Hematopoietic multipotent progenitor cell treated with erythropoietin and hydrocortisone succinate and interleukin-3 and kit ligand, for 4 days (in vitro differentiated cells): ENCODE results near the gene ASTN1.

Experiments
- DNase-seq: peaks from one replicate; pipeline ENCODE4 v3.0.0-alpha.2; 2015

Gene ASTN1

DNA sequence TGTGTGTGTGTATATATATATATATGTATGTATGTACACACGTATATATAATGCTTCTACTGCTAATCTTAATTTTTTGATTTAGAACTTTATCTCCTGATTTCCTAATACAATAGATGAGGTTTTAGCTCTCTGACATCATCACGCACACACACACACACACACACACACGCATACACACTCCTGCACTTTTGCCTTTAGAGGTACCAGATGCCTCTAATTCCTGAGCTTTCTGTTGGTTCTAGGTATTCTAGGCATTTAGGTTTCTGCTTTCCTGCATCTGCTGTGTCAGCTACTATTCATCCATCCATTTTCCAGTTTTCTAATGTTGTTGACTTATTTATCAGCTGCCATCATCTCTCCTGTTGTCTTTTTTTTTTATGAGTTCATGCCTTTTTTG is 348.3 kb downstream of the ASTN1 start:
- DNase-seq: no peak

DNA sequence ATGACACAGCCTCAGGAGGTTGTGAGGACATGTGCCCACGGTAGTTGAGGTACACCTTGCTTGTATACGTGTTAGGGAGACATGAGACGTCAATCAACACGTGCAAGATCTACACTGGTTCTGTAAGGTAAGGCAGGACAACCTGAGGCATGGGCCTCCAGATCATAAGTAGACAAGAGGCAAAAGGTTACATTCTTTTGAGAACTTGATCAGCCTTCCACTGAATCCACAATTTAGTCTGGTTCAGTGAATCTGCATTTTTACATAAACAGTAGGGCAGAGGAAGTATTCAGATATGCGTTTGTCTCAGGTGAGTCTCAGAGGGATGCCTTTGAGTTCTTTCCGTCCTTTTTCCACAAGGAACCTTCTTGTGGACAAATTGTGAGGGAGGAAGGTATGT is 348.9 kb downstream of the ASTN1 start:
- no peak for DNase-seq

DNA sequence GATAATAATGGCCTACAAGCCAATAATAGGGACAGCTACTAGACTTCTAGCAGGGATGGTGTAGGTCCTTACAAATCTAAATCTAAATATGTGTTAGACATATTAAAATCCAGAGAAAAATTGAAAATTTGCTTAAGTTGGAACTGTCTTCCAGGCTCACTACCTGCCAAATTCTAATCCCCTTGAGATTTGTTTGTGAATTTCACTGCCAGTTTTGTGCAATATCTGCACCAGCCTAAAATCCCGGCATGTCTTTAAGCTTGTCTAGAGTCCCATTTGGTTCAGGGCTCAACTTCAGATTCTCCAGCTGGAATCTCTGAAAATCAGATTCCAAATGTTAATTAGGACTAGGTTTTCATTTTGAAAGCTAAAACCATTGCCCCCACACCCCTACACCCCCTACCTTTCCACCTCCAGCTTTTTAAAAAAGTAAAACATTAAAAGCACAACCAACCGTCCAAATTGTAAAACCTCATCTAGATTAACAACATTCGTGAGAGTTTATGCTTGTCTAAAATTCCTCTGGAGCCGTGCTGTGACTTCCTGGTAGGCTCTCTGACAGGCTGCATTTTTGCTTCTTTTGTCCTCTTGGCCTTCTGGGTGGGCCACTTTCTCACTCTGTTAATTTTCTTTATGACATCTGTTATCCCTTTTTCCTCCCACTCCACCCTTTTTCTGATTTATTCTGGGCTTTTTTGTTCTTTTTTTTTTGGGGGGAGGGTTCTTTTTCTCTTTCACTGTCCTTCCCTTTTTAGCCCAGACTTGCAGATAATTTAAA is 352.8 kb downstream of the ASTN1 start:
- no peak for DNase-seq

GRCh38 chr1:176809292-176809691 is 355.2 kb downstream of the ASTN1 start:
- DNase-seq: no peak
